Colon (tissue), 2 donors: ENCODE results near the gene MAPK8.
"Not testable (repeated sequence)": the region's sequence is repeated elsewhere in the genome, so short reads cannot be mapped to it uniquely, and the experiment has no call there.

Source experiments
- FAIRE-seq: peaks from 2 replicates; lab custom pipeline; 2012; peaks lifted over from hg19 to GRCh38; lab: Jason Lieb, UNC
- donor health status: control.
- donor health status: control.

The MAPK8 gene

DNA sequence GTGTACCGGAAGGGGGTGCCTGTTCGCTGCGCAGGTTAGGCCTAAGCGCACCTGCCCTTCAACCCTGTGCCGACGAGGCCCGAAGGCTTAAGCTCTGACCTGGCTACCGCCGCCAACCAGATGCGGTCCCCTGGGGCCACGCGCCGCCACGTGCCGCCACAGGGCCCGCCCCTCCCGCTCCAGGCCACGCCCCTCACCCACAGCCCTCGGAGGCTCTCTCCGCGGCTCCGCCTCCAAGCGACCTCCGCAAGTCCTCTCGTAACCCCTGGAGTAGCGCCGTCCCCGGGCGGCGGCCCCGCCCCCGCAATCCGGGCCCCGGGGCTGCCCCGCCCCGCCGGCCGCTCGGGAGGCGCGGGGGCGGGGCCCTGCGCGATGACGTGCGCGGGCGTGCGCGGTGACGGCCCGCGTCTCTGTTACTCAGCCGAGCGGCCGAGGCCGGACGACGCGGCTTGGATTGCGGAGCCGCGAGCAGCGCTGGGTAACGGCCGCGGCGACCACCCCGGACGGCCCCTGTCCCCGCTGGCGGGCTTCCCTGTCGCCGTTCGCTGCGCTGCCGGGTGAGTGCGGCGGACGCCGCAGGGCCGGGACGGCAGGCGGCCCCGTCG is at the start of gene MAPK8:
MAPK8 (plus strand) TSS at position 413 of the 605 bp plus-strand sequence. CDS start 94,984 bp downstream, outside the sequence.
- FAIRE-seq, result no peak

DNA sequence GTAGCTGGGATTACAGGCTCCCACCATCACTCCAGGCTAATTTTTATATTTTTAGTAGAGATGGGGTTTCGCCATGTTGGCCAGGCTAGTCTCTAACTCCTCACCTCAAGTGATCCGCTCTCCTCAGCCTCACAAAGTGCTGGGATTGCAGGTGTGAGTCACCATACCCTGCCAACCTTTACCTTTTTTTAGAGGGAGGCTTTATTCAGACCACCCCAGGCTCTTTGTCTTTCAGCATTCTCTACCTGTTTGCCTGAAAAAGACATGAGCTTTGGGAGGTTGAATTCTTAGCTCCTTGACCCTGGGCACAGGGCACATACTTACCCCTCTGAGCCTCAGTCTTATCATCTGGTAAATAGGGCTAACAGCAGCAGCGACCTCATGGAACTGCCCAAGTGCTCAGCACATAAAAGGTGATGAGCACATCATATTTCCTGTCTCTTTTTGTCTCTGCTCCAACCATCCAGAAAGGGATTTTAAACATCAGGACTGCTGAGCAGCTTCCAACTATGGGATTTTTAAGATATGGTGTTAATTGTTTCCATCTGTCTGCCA is 49.0 kb upstream of the MAPK8 start:
- FAIRE-seq, result no peak

DNA sequence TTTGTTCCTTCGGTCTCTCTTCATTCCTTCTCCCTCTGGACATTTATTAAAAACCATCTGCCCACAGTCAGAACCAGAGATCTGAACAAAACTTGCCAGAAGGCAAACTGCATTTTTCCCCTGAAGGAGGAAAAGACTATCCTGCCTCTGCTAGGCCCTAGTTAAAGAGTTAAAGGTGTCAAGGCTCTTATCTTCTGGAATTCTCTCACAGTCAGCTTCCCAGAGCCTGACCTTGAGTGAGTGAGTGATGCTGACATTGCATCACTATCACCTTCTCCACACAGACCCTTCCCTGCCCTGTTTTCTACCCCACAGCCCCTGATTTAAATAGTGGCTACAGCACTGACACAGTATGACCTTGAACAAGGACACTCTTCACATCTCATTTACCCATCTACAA is 48.4 kb upstream of the MAPK8 start:
- FAIRE-seq, result no peak

DNA sequence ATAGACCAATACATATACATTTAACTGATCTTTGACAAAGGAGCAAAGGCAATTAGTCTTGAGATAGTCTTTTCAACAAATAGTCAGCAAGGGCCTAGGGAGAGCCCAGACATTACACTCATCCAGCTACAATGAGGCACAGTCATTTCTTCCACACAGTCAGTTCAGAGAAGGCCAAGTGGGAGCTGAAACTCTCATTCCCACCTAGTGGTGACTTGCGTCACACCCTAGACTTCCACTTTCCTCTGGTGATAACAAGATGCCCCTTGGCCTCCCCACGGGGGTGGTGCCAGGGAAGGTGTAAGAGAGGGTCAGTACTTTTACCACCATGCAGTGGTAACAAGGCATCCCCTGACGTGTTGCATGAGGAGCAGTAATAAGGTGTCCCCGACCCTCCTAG is 39.9 kb upstream of the MAPK8 start:
- no peak for FAIRE-seq

DNA sequence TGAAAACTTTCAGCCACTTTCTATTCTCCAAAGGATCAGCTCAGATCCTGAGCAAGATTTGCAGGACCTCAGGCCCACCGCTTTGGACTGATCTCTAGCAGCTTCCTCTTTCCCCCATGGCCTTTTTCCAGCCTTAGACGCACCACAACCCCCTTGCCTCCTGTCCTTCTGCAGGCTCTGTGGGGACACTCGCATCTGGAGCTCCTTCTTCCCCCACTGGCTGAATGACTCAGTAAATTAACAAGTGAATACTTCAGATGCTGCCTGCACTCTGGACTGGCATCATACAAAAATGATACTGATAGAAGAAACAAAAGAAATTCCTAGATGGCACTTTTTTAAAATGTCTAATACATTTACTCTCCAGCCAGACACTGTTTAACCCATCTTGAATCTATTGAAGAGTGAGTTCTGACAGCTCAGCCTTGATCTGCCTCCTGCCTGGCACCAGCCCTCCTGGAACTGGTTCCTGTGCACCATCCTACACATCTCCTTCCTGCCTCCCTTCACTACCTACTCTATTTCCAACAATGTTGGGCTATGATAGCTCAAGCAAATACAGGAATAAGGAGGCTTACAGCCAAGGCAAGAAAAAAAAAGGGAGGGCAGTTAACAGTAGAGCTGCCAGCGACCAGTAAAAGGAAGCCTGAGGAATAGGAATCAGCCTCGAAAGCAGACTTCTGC is 35.3 kb upstream of the MAPK8 start:
- FAIRE-seq, result no peak

DNA sequence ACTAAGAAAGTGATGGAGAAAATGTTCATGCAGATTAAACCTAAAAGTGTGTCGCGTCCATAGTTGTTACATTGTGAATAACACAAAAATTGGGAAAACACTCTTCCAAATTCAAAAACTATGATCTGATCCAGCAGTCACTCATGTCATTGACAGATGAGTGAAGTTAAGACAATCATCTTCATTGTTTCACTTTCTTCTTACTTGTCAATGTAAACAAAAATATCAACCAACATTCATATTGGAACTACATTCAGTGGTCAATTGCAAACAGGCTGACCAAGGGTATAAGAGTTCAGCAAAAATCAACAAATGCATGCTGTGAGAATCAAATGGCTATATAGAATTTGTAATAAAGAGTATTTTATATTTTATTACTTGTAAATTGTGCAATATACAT is 33.8 kb upstream of the MAPK8 start:
- no peak for FAIRE-seq

DNA sequence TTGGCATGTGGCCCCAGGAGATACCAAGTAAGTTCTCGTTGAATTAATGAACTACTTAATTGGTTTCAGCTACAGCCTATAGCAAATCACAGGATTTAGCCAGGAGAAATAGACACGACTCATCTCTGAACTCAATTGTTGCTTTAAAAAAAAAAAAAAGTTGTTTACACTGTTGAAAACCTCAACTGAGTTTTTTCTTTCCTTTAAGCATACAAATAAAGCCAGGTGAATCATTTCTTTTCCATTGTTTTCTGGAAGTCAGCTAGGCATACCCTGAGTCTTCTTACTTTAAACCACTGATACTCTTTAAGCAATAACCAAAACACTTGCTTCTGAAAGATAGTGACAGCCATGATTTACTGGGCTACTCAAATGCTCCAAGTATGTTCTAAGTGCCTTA is 32.7 kb upstream of the MAPK8 start:
- FAIRE-seq, result no peak

DNA sequence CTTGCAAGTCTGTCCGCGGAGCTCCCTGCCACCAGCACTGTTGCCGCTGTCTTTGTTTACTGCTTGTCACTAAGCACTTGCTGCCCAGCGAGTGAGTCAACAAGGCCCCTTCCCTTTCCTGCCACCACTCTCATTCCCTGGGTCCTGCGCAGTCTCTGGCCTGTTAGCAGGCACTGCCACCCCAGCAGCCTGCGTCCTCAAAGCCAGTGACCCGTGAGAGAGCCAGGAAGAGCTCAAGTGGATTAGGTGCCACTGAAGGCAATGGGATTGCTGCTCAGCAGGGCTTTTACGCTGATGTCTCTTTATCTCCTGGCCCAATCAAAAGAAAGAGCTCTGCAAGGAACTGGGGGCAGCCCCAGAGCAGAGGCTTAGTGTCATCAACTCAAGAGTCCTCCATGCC is 31.8 kb upstream of the MAPK8 start, which contains the start of gene FRMPD2:
FRMPD2 (minus strand) TSS at position 61 of the 400 bp plus-strand sequence. CDS start 129 bp downstream, outside the sequence.
- FAIRE-seq, result no peak

DNA sequence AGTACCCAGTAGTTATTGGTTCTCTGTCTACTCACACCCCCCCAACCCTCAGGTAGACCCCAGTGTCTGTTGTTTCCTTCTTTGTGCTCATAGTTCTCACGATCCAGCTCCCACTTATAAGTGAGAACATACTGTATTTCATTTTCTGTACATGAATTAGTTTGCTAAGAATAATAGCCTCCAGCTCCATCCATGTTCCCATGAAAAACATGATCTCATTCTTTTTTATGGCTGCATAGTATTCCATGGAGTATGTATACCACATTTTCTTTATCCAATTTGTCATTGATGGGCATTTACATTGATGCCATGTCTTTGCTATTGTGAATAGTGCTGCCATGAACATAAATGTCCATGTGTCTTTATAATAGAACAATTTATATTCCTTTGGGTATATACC is 29.4 kb upstream of the MAPK8 start:
- no peak for FAIRE-seq

DNA sequence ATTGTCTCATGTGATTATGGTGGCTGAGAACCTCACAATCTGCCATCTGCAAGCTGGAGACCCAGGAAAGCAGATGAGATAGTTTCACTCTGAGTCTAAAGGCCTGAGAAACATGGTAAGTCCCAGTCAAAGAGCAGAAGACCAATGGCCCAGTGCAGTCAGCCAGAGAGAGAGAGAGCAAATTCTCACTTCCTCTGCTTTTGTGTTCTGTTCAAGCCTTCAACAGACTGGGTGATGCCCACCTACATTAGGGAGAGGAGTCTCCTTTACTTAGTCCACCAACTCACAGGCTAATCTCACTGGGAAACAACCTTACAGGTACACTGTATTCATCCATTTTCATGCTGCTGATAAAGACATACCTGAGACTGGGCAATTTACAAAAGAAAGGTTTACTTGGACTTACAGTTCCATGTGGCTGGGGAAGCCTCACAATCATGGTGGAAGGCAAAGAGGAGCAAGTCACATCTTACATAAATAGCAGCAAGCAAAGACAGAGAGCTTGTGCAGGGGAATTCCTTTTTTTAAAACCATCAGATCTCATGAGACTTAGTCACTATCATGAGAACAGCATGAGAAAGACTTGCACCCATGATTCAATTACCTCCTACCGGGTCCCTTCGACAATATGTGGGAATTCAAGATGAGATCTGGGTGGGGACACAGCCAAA is 27.3 kb upstream of the MAPK8 start:
- no peak for FAIRE-seq

DNA sequence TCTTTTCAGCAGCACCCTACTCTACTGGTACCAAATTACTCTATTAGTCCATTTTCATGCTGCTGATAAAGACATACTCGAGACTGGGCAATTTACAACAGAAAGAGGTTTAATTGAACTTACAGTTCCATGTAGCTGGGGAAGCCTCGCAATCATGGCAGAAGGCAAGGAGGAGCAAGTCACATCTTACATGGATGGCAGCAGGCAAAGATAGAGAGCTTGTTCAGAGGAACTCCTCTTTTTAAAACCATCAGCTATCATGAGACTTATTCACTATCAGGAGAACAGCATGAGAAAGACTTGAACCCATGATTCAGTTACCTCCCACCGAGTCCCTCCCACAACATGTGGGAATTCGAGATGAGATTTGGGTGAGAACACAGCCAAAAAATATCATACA is 24.8 kb upstream of the MAPK8 start:
- not testable (repeated sequence) for FAIRE-seq

DNA sequence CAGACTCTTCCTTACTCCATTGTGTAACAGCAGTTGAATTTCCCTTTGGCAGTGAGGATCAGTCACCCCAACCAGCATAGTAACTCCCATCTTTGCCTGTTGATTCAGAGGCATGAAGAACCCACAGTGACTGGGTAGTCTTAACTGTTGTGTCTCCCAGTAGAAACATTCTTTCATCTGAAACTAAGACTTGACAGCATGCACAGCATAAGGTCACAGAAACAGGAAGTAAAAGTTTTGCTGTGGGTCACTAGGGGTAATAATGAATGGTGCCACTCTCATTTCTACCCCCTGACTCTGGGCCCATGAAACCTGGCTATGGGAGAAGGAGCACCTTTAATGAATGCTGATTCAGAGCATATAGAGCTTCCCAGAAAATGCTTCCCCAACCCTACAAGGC is 23.6 kb upstream of the MAPK8 start:
- no peak for FAIRE-seq

DNA sequence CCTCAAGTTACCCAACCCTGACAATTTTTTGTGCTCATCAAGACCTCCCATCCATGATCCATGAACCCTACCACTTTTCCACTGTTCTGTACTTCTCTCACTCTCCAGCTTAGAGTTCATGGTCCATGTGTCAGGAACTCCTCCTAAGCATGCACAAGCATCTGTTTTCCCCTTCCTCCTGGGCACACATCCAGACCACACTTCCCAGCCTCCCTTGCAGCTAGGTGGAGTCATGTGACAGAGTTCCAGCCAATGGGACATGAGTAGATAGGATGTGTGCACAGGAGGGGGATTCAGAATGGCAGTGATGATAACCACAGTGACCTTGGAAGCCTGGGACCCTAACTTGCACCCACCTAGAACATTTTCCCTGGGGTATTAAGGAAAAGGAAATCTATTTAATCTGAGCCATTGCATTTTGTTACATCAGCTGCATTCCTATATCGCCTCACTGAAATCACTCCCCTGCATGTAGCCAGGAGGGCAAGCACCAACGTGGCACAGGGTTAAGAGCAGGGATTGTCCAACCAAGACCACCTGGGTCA is 22.4 kb upstream of the MAPK8 start:
- no peak for FAIRE-seq

DNA sequence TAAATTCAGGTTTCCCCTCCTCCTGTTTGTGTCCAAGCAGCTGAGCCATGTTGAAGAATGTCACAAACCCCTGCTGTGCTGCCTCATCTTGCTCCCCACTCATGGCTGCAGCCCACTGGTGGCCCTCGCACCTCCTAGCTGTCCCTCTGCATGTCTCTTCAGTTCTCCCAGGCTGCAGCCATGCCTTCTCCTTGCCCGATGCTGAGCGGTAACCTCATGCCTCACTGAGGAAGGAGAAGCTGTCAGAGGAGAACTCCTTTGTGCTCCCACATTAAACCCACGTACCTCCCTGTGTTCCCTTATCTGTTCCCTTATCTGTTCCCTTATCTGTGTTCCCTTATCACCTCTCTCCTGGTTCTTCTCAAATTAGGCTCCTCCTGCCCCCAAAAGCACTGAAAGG is 21.7 kb upstream of the MAPK8 start:
- no peak for FAIRE-seq

DNA sequence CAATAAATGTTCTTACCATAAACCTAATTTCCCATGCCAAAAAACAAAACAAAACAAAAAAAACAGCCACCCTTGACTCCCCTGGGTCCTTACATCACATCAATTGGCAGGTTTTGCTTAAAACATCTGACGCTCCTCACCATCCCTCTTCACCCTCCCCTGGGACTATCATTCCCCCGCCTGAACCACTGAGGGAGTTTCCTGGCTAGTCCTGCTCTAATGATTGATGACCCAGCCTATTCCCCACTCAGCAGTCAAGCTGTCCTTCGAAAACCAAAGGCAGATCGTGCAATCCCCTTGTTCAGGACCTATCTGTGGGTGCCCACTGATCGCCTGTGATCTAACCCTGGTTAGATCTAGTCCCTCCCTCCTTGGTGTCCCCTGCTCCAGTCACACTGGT is 20.8 kb upstream of the MAPK8 start:
- FAIRE-seq, result no peak

DNA sequence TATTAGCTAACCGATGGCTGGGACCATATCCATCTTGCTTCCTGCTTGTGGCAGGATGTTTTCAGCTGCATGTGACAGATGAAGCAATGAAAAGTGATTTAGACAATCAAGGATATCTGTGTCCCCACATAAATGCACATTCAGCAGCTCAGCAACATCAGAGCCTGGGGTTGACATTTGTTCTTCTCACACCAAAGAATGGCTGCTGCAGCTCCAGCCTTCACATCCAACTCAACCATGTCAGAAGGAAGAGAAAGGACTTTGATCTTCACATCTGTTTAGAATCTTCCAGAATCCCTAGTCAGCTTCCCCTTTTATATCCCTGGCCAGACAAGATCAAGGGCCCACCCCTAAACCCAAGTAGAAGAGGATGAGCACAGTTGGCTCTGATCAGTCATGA is 20.1 kb upstream of the MAPK8 start:
- FAIRE-seq, result no peak

DNA sequence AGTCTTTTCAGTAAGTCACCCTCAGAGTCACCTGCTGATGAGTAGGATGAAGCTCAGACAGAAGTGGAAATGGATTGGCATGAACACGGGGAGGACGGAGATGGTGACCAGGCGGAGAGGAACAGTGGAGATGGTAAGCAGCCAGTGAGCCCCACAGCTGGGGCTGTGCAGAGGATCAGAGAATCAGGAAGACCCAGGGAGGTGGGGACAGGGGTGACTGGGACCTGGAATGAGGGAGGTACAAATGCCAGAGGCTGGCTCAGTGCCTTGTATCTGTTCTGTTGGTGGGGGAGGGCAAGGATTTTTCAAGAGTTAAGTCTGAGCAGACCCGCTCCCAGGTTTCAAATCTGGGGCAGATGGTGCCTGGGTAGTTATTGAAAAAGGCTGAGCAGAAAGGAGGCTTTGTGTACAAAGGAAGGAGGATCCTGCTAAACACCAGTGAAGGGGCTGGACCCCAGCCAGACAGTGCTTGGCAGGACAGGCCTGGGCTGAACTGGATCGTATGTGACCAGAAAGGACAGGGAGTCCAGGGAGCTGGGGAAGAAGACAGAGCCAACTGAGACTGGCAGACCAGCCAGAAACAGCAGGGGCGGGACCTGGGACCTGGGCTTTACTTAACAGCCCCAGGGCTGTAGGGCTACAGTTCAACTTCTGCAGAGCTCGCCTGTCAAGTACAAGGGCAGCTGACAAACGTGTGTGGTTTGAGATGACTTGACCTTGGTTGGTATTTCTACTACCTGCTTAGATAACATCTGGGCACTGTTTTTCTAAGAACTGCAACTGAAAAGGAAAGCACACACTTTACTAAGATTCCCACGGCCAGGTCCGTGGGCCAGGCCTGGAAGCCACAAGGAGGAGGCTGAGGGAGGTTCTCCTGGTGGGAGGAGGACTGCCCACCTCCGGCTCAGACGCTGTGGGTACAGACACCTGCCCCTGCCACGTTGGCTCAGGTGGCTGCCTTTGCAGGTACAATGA is 18.8 kb upstream of the MAPK8 start:
- FAIRE-seq, result no peak

DNA sequence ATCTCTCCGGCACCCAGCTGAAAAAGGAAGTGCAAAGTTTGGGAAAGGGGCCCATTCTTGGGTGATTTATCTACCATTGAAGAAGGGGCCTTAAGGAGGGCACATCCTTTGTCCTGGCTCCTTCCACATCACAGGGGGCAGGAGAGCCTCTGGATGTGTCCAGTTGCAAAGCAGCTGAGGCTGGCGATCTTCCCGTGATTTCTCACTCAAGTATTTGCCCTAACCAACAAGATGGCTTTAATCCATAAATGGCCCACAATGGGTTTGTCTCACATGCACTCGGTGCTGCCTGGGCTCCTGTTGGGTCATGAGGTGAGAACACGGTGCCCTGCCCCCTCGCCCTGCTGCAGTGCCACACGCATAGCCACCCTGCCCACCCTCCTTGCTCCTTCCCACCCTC is 17.8 kb upstream of the MAPK8 start:
- FAIRE-seq, result no peak

DNA sequence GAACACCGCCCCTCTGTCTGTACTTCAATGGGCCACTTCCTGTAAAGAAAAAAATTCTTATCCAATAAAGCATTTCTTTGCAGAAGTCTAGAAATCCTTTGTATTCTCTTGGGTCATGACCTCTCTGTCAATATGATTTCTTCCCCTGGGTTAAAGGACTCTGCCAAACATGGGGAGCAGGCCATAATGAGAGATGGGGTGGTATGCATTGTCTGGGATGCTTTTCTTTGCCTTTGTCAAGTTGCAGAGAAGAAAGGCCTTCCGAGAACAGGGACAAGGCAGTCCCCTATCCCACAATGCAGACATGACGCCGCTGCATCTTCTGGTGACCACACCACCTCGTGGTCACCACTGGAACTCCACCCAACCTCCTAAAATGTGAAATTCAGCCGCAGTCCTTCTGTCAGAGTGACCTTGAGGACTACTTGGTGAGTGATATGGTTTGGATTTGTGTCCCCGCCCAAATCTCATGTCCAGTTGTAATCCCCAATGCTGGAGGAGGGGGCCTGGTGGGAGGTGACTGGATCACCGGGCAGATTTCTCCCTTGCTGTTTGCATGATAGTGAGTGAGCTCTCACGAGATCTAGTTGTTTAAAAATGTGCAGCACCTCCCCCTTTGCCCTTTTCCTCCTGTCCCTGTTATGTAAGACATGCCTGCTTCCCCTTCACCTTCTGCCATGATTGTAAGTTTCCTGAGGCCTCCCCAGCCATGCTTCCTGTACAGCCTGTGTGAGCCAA is 16.8 kb upstream of the MAPK8 start:
- no peak for FAIRE-seq

DNA sequence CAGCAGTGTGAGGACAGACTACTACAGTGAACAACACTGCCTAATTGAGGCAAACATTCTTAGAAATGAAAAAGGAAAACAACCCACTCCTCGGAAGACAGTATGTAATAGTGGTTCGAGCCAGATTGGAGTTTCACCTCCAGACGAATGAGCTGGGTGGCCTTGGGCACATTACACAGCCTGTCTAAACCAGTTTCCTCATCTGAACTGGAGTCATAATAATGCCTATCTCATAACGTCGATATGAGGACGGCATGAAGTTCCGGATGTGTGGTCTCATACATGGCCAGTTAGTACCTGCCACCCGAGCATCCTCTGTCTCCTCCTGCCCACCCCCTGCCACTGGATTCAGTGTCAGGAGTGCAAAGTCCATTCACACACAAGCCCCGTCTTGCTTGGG is 16.2 kb upstream of the MAPK8 start:
- no peak for FAIRE-seq

DNA sequence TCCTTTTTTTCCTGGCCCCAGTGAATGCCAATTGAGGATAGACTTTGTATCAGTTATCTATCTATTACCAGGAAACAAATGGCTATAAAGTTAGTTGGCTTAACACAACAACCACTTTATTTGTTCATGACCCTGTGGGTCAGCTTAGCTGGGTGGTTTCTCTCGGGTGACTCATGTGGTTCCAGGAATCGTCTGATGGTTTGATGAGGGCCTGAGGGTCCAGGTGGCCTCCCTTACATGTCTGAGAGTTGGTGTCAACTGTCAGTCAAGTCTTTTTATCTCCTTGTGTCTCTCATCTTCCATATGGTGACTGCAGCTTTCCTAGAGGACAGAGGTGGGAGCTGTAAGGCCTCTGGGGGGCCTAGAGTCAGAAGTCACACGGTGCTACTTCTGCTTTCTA is 15.3 kb upstream of the MAPK8 start:
- no peak for FAIRE-seq
